ENCODE measurements around the gene ATMIN. TPM values are rescaled to one million over a fixed set of nuclear protein-coding genes. Genes with fewer than 3 reads are reported as not detected.

ATMIN gene
- total RNA-seq, 1 experiment from 2014 or later, result 66.6 TPM

DNA sequence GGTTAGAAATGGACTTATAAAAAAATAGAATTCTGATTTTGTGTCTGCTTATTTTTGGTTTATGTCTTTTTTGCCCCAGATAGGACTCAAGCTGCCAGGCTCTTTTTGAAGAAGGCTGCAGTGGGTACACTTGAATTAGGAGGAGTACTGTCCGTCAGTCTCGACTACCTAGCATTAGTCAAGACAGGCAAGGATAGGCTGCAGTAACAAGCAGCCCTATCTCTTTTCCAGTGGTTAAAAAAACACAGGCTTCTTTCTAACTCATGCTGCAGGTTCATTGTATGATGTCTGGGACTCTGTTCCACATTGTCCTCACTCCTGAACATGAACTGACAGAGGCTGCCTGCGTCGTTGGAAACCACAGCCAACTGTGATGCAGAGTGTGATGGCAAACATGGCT is 33.4 kb downstream of the ATMIN start:
- Histone ChIP-seq H2AK5ac (ENCODE audit: insufficient read length, low read length) (no peak overlapping the region), H2BK5ac (ENCODE audit: insufficient read length, low read length) (no peak overlapping the region), H3K4me1 (ENCODE audit: insufficient read depth, low read length) (no peaks in the 10 kb centered on the region), H3T11ph (ENCODE audit: low read length) (no peak overlapping the region), H4K5ac (ENCODE audit: insufficient read length, low read depth, low read length) (no peak overlapping the region), H2BK12ac (ENCODE audit: insufficient read length, low read depth, low read length) (no peak overlapping the region), H3K9me3 (ENCODE audit: control insufficient read depth, low read depth, low read length) (no peaks in the 10 kb centered on the region), H3K14ac (ENCODE audit: insufficient read depth, low read length) (no peak overlapping the region), H4K91ac (ENCODE audit: insufficient read length, low read depth, low read length) (no peak overlapping the region), H3K4me2 (ENCODE audit: insufficient read depth, insufficient read length, low read length) (no peak overlapping the region), H3K79me2 (ENCODE audit: insufficient read depth, low read length) (no peaks in the 10 kb centered on the region), H3K23ac (ENCODE audit: insufficient read length, low read depth, low read length) (no peak overlapping the region), H4K8ac (replicated peaks; ENCODE audit: insufficient read length, low read depth, low read length) (no peak overlapping the region), H3K9ac (ENCODE audit: extremely low read depth, insufficient read length, low read length) (no peak overlapping the region), H3K23me2 (ENCODE audit: insufficient read length, low read depth, low read length, poor library complexity, severe bottlenecking) (no peaks in the 10 kb centered on the region), H2AFZ (ENCODE audit: low read length) (no peak overlapping the region), H3K56ac (ENCODE audit: insufficient read length, low read depth, low read length) (no peak overlapping the region), H2BK20ac (ENCODE audit: low read depth, low read length, poor library complexity, severe bottlenecking) (no peak overlapping the region), H3K27ac (ENCODE audit: insufficient read length, low read depth, low read length) (no peak overlapping the region), H3K18ac (ENCODE audit: insufficient read length, low read depth, low read length) (no peak overlapping the region), H3K79me1 (ENCODE audit: insufficient read depth, low read depth, low read length, poor library complexity, severe bottlenecking) (no peaks in the 10 kb centered on the region), H3K27me3 (ENCODE audit: insufficient read depth, low read length) (no peaks in the 10 kb centered on the region), H4K20me1 (ENCODE audit: control insufficient read depth, insufficient read depth, insufficient read length) (no peaks in the 10 kb centered on the region), H2BK120ac (ENCODE audit: low read depth, low read length, poor library complexity, severe bottlenecking) (no peak overlapping the region), H2BK15ac (ENCODE audit: low read depth, low read length) (no peak overlapping the region), H3K4ac (ENCODE audit: low read depth, low read length) (no peak overlapping the region)
- Mint-ChIP-seq H3K27ac (no peak overlapping the region), H3K36me3 (ENCODE audit: insufficient read depth in 1 of 3, low read depth in 3 of 3) (no peaks in the 10 kb centered on the region), H3K4me1 (peaks cover 14% of the 10 kb centered on the region in 2 experiments), H3K4me3 (no peak overlapping the region), H3K9me3 (no peaks in the 10 kb centered on the region), H3K27me3 (ENCODE audit: low read depth) (no peaks in the 10 kb centered on the region; the same call in 1 of the 2 replicates)
- no CpG with 5 or more reads among the region's 4 CpGs for WGBS (ENCODE audit: extremely low coverage, insufficient read length, low lambda C conversion rate)
- no peak for DNase-seq
- TF ChIP-seq, protein P1, sequence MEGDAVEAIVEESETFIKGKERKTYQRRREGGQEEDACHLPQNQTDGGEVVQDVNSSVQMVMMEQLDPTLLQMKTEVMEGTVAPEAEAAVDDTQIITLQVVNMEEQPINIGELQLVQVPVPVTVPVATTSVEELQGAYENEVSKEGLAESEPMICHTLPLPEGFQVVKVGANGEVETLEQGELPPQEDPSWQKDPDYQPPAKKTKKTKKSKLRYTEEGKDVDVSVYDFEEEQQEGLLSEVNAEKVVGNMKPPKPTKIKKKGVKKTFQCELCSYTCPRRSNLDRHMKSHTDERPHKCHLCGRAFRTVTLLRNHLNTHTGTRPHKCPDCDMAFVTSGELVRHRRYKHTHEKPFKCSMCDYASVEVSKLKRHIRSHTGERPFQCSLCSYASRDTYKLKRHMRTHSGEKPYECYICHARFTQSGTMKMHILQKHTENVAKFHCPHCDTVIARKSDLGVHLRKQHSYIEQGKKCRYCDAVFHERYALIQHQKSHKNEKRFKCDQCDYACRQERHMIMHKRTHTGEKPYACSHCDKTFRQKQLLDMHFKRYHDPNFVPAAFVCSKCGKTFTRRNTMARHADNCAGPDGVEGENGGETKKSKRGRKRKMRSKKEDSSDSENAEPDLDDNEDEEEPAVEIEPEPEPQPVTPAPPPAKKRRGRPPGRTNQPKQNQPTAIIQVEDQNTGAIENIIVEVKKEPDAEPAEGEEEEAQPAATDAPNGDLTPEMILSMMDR (conservative IDR thresholded peaks at IDR 0.05), result no peak

Data from H9 (cell line).